Neural progenitor cell (in vitro differentiated cells): ENCODE measurements around the gene MARK3. TPM values are rescaled to one million over a fixed set of nuclear protein-coding genes. Genes with fewer than 3 reads are reported as not detected.

Experiments used
- DNase-seq: peaks from one replicate; pipeline ENCODE4 v3.0.0-alpha.2; 2016; ENCODE audit warnings: low spot score
- H2AFZ ChIP-seq: fragments of 200-600 bp; sonication (generic); replicated peaks from 2 replicates; pipeline ENCODE4 v1.6.1; 2016; ENCODE audit warnings: antibody characterized with exemption
- H3F3A ChIP-seq: fragments of 200-600 bp; sonication (generic); 2 replicates; pipeline ENCODE4 v1.6.1; 2016; ENCODE audit warnings: antibody characterized with exemption, low read depth
- H3K27ac ChIP-seq: fragments of 200-600 bp; sonication (generic); 2 replicates; pipeline ENCODE4 v1.5.1; 2016; ENCODE audit warnings: mild to moderate bottlenecking
- H3K27me3 ChIP-seq: fragments of 200-600 bp; sonication (generic); 2 replicates; pipeline ENCODE4 v1.6.1; 2016; ENCODE audit warnings: mild to moderate bottlenecking, moderate library complexity
- H3K36me3 ChIP-seq: fragments of 200-600 bp; sonication (generic); 2 replicates; pipeline ENCODE4 v1.5.1; 2016
- H3K4me1 ChIP-seq: fragments of 200-600 bp; sonication (generic); 2 replicates; pipeline ENCODE4 v1.6.1; 2016; ENCODE audit warnings: mixed run types
- H3K4me2 ChIP-seq: fragments of 200-600 bp; sonication (generic); 2 replicates; pipeline ENCODE4 v1.6.1; 2016
- H3K4me3 ChIP-seq: fragments of 200-600 bp; sonication (generic); 2 replicates; pipeline ENCODE4 v1.5.1; 2016
- H3K79me2 ChIP-seq: fragments of 200-600 bp; sonication (generic); 2 replicates; pipeline ENCODE4 v1.6.1; 2016; ENCODE audit warnings: low read depth
- H3K9ac ChIP-seq: fragments of 200-600 bp; sonication (generic); 2 replicates; pipeline ENCODE4 v1.6.1; 2016
- H3K9me3 ChIP-seq: fragments of 200-600 bp; sonication (generic); 2 replicates; pipeline ENCODE4 v1.5.1; 2016; ENCODE audit warnings: low read depth
- H4K20me1 ChIP-seq: fragments of 200-600 bp; sonication (generic); 2 replicates; pipeline ENCODE4 v1.6.1; 2016; ENCODE audit warnings: low read depth
- H3K27ac Mint-ChIP-seq: 3 replicates; pipeline ENCODE4 v1.8.0; 2021; ENCODE audit warnings: mixed read lengths
- H3K27me3 Mint-ChIP-seq: 2 replicates; pipeline ENCODE4 v1.8.0; 2022; ENCODE audit warnings: low read depth, mild to moderate bottlenecking, inconsistent platforms, moderate library complexity, mixed read lengths; ENCODE audit not compliant: insufficient read depth
- H3K36me3 Mint-ChIP-seq: 3 replicates; pipeline ENCODE4 v1.8.0; 2021; ENCODE audit warnings: mixed read lengths
- H3K4me1 Mint-ChIP-seq: 3 replicates; pipeline ENCODE4 v1.8.0; 2021; ENCODE audit warnings: mixed read lengths
- H3K4me3 Mint-ChIP-seq: 3 replicates; pipeline ENCODE4 v1.8.0; 2021; ENCODE audit warnings: mild to moderate bottlenecking, moderate library complexity, mixed read lengths
- H3K9me3 Mint-ChIP-seq: 3 replicates; pipeline ENCODE4 v1.8.0; 2020; ENCODE audit warnings: mixed read lengths
- CTCF ChIP-seq: fragments of 200-600 bp; sonication (generic); IDR thresholded peaks from 2 replicates; pipeline ENCODE4 v1.5.1; 2017; ENCODE audit warnings: antibody characterized with exemption, mild to moderate bottlenecking
- EZH2 ChIP-seq: fragments of 200-600 bp; sonication (generic); IDR thresholded peaks from 2 replicates; pipeline ENCODE4 v1.6.1; 2017; ENCODE audit warnings: antibody characterized with exemption, mild to moderate bottlenecking, moderate library complexity
- EZH2phosphoT487 ChIP-seq: fragments of 200-600 bp; sonication (generic); IDR thresholded peaks from 2 replicates; pipeline ENCODE4 v1.6.1; 2017; ENCODE audit warnings: antibody characterized with exemption
- total RNA-seq: library from RNA; depleted of rRNA; stranded (reverse); fragments of >200 nt; gene quantifications from 2 replicates; pipeline ENCODE4 v1.2.3, GENCODE V29; 2015; ENCODE audit warnings: low replicate concordance

MARK3 gene
- total RNA-seq, 1 donor from 2014 or later: 80.7 TPM

- H3K27ac Mint-ChIP-seq: no peak overlapping the region
- H3K4me1 Mint-ChIP-seq: peaks cover 10% of the 10 kb centered on the region
- Histone ChIP-seq H2AFZ (no peak overlapping the region), H4K20me1 (peaks cover 22% of the 10 kb centered on the region), H3K27me3 (no peaks in the 10 kb centered on the region), H3K9ac (no peak overlapping the region), H3K36me3 (peaks cover 10% of the 10 kb centered on the region), H3K27ac (no peak overlapping the region), H3K4me3 (no peak overlapping the region), H3F3A (peaks cover 55% of the 10 kb centered on the region), H3K79me2 (no peaks in the 10 kb centered on the region), H3K9me3 (no peaks in the 10 kb centered on the region), H3K4me2 (no peak overlapping the region), H3K4me1 (no peaks in the 10 kb centered on the region)
- no peaks in the 10 kb centered on the region for H3K27me3 Mint-ChIP-seq
- peak overlapping the region; percentile 25 for H3K4me3 Mint-ChIP-seq
- no peak for TF ChIP-seq EZH2phosphoT487
- TF ChIP-seq EZH2: no peak
- TF ChIP-seq CTCF: no peak
- no peak for DNase-seq
- no peaks in the 10 kb centered on the region for H3K9me3 Mint-ChIP-seq
- peaks cover 21% of the 10 kb centered on the region for H3K36me3 Mint-ChIP-seq
Measured at GRCh38 chr14:103347091-103347815, 38.0 kb upstream of the MARK3 start.

GRCh38 chr14:103348154-103348553 is 37.1 kb upstream of the MARK3 start:
- no peak overlapping the region for H2AFZ ChIP-seq
- H3F3A ChIP-seq: peaks cover 46% of the 10 kb centered on the region
- H3K4me3 ChIP-seq: no peak overlapping the region
- peaks cover 1% of the 10 kb centered on the region for H3K36me3 ChIP-seq
- no peak for TF ChIP-seq EZH2
- TF ChIP-seq EZH2phosphoT487: no peak
- TF ChIP-seq CTCF: no peak
- no peaks in the 10 kb centered on the region for H3K9me3 Mint-ChIP-seq
- peaks cover 15% of the 10 kb centered on the region for H3K36me3 Mint-ChIP-seq
- no peak overlapping the region for H3K27ac Mint-ChIP-seq
- no peaks in the 10 kb centered on the region for H3K27me3 Mint-ChIP-seq
- no peak overlapping the region for H3K4me3 Mint-ChIP-seq
- H3K4me1 ChIP-seq: no peaks in the 10 kb centered on the region
- no peak for DNase-seq
- H3K79me2 ChIP-seq: no peaks in the 10 kb centered on the region
- no peak overlapping the region for H3K9ac ChIP-seq
- no peak overlapping the region for H3K27ac ChIP-seq
- H3K9me3 ChIP-seq: no peaks in the 10 kb centered on the region
- peaks cover 13% of the 10 kb centered on the region for H4K20me1 ChIP-seq
- no peaks in the 10 kb centered on the region for H3K27me3 ChIP-seq
- peaks cover 10% of the 10 kb centered on the region for H3K4me1 Mint-ChIP-seq
- H3K4me2 ChIP-seq: no peak overlapping the region

GRCh38 chr14:103349982-103350381 is 35.2 kb upstream of the MARK3 start:
- Histone ChIP-seq H3F3A (peaks cover 28% of the 10 kb centered on the region), H2AFZ (no peak overlapping the region), H3K27me3 (no peaks in the 10 kb centered on the region), H3K9me3 (no peaks in the 10 kb centered on the region), H3K9ac (no peak overlapping the region), H3K4me3 (no peak overlapping the region), H4K20me1 (no peaks in the 10 kb centered on the region), H3K36me3 (no peaks in the 10 kb centered on the region), H3K4me1 (no peaks in the 10 kb centered on the region), H3K4me2 (no peak overlapping the region), H3K79me2 (no peaks in the 10 kb centered on the region), H3K27ac (no peak overlapping the region)
- peaks cover 3% of the 10 kb centered on the region for H3K9me3 Mint-ChIP-seq
- TF ChIP-seq EZH2phosphoT487 (no peak), CTCF (no peak), EZH2 (no peak)
- H3K27ac Mint-ChIP-seq: no peak overlapping the region
- no peak for DNase-seq
- no peaks in the 10 kb centered on the region for H3K27me3 Mint-ChIP-seq
- no peaks in the 10 kb centered on the region for H3K36me3 Mint-ChIP-seq
- H3K4me3 Mint-ChIP-seq: no peak overlapping the region
- peaks cover 10% of the 10 kb centered on the region for H3K4me1 Mint-ChIP-seq
